HS-5 (cell line): ENCODE data around the gene MT3.
"Not testable (repeated sequence)": the region's sequence is repeated elsewhere in the genome, so short reads cannot be mapped to it uniquely, and the experiment has no call there.

Source experiments
- DNase-seq: peaks from one replicate; pipeline ENCODE4 v3.0.0-alpha.2; 2012; ENCODE audit warnings: low read depth

Gene MT3

GRCh38 chr16:56580391-56581048 lies 8.8 kb upstream of the MT3 start:
- no peak for DNase-seq

- DNase-seq = not testable (repeated sequence)
Measured at GRCh38 chr16:56582911-56583310, 6.4 kb upstream of the MT3 start.

GRCh38 chr16:56583351-56584168 lies 5.8 kb upstream of the MT3 start:
- no peak for DNase-seq

- DNase-seq = no peak
Measured at GRCh38 chr16:56584276-56584675, 5.1 kb upstream of the MT3 start.

- DNase-seq = no peak
Measured at GRCh38 chr16:56588781-56589140, 567 bp upstream of the MT3 start.

GRCh38 chr16:56591377-56592060 lies 2.2 kb downstream of the MT3 start:
- no peak for DNase-seq

- no peak for DNase-seq
Measured at GRCh38 chr16:56593573-56594291, 4.4 kb downstream of the MT3 start.

GRCh38 chr16:56594292-56594619 lies 4.9 kb downstream of the MT3 start:
- DNase-seq = no peak

GRCh38 chr16:56600398-56600999 lies 11.2 kb downstream of the MT3 start:
- DNase-seq = no peak

- DNase-seq = no peak
Measured at GRCh38 chr16:56601325-56601724, 12.0 kb downstream of the MT3 start.

- no peak for DNase-seq
Measured at GRCh38 chr16:56603589-56603988, 14.3 kb downstream of the MT3 start.

- no peak for DNase-seq
Measured at GRCh38 chr16:56604966-56605365, 15.6 kb downstream of the MT3 start.

- no peak for DNase-seq
Measured at GRCh38 chr16:56605475-56605874, 16.1 kb downstream of the MT3 start.

GRCh38 chr16:56606071-56606475 lies 16.7 kb downstream of the MT3 start:
- DNase-seq = no peak

GRCh38 chr16:56606476-56607108 lies 17.3 kb downstream of the MT3 start:
- peak; percentile 92 for DNase-seq

GRCh38 chr16:56607109-56607618 lies 17.8 kb downstream of the MT3 start:
- DNase-seq = peak; percentile 98

- no peak for DNase-seq
Measured at GRCh38 chr16:56607675-56608042, 18.3 kb downstream of the MT3 start.

GRCh38 chr16:56608043-56608875 lies 18.9 kb downstream of the MT3 start, which contains the start of gene MT2A:
MT2A (plus strand) TSS chr16:56608584; CDS start chr16:56608656, 72 bp downstream.
- peak; percentile 82 for DNase-seq

- no peak for DNase-seq
Measured at GRCh38 chr16:56608876-56609462, 19.6 kb downstream of the MT3 start.

GRCh38 chr16:56609463-56609921 lies 20.2 kb downstream of the MT3 start:
- DNase-seq = peak; percentile 83
